ENCODE measurements around the gene CAMK2A.

- TF ChIP-seq CTCF (IDR thresholded peaks at IDR 0.05; ENCODE audit: low read depth, low read length, poor library complexity, severe bottlenecking) = no peak
- TF ChIP-seq EZH2phosphoT487 (IDR thresholded peaks at IDR 0.05; ENCODE audit: borderline replicate concordance, low read length) = no peak
Measured at GRCh38 chr5:150295741-150296486, 6.3 kb upstream of the CAMK2A start.
